ENCODE data around the gene MCF2L2.

DNA sequence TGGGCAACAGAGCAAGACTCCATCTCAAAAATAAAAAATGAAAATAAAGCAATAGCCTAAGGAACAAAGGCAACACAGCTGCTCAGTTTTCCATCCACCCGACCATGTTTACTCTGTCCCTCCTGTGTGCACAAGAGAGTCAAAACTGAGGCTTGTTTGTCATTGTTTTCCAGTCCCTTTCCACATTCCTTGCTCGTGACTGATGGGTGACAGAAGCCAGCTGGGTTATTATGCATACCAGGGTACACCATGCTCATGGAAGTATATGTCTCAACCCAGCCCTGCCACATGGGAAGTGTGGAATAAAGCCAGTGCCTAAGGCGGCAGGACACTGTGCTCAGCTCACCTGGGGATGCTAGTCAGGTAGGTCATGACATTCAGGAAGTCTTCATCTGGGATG lies 49.5 kb downstream of the MCF2L2 start:
- TF ChIP-seq, protein P1, sequence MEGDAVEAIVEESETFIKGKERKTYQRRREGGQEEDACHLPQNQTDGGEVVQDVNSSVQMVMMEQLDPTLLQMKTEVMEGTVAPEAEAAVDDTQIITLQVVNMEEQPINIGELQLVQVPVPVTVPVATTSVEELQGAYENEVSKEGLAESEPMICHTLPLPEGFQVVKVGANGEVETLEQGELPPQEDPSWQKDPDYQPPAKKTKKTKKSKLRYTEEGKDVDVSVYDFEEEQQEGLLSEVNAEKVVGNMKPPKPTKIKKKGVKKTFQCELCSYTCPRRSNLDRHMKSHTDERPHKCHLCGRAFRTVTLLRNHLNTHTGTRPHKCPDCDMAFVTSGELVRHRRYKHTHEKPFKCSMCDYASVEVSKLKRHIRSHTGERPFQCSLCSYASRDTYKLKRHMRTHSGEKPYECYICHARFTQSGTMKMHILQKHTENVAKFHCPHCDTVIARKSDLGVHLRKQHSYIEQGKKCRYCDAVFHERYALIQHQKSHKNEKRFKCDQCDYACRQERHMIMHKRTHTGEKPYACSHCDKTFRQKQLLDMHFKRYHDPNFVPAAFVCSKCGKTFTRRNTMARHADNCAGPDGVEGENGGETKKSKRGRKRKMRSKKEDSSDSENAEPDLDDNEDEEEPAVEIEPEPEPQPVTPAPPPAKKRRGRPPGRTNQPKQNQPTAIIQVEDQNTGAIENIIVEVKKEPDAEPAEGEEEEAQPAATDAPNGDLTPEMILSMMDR (IDR thresholded peaks at IDR 0.05) = no peak
- TF ChIP-seq POLR2A (IDR thresholded peaks at IDR 0.05) = no peak
